Measurements from ENCODE around the gene AKNAD1. TPM values are rescaled to one million over a fixed set of nuclear protein-coding genes. Genes with fewer than 3 reads are reported as not detected.

The AKNAD1 gene
- total RNA-seq, 1 donor from 2014 or later = 1.3 TPM

DNA sequence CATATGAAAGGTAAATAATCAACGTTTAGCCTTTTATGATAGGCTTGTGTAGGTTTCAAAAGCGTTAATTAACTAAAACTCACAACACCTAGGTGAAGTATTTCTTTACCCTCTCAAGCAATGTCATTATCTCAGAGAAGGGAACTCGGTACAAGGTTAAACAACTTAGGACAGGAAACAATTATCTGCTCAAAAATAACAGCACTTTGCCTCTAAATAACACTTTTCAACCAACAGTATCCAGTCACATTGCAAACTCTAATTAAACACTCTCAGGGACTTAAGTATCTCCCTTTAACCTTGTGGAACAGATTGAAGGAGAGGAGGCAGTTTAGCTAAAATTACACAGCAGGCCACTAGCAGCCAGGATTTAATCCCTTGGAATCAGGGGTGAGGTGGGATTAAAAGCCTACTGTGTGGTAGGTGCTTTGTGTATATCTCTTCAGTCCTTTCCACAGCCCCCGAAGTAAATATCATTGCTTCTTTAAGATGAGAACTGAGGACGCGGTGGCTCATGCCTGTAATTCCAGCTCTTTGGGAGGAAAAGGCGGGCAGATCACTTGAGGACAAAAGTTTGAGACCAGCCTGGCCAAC lies 5.2 kb upstream of the AKNAD1 start:
- Histone ChIP-seq H3K4me1 (no peaks in the 10 kb centered on the region), H3K27ac (no peak overlapping the region), H3K36me3 (no peaks in the 10 kb centered on the region), H3K27me3 (ENCODE audit: low read depth) (no peaks in the 10 kb centered on the region), H3K4me3 (no peak overlapping the region), H3K9me3 (no peaks in the 10 kb centered on the region)
- ATAC-seq = no peak
- TF ChIP-seq, protein P1, sequence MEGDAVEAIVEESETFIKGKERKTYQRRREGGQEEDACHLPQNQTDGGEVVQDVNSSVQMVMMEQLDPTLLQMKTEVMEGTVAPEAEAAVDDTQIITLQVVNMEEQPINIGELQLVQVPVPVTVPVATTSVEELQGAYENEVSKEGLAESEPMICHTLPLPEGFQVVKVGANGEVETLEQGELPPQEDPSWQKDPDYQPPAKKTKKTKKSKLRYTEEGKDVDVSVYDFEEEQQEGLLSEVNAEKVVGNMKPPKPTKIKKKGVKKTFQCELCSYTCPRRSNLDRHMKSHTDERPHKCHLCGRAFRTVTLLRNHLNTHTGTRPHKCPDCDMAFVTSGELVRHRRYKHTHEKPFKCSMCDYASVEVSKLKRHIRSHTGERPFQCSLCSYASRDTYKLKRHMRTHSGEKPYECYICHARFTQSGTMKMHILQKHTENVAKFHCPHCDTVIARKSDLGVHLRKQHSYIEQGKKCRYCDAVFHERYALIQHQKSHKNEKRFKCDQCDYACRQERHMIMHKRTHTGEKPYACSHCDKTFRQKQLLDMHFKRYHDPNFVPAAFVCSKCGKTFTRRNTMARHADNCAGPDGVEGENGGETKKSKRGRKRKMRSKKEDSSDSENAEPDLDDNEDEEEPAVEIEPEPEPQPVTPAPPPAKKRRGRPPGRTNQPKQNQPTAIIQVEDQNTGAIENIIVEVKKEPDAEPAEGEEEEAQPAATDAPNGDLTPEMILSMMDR (IDR thresholded peaks at IDR 0.05) = no peak
- intact Hi-C loops (cut with DNase I) = no loop called here
- DNase-seq = no peak

DNA sequence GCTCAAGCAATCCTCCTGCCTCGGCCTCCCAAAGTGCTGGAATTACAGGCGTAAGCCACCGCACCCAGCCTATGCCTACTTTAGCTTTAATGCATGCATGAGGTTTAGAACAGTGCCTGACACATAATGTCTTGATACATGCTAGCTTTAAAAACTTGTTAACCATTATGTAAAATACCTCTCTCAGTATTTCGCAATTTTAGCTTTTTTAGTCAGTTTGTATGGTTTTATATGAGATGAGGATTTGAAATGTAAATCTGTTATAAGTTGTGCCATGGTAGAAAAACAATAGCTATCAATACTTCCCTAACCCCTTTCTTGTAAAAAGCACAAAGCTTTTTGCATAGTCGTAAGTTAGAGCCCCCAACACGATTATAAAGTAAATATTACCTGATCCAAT lies 4.7 kb upstream of the AKNAD1 start:
- TF ChIP-seq, protein P1 (IDR thresholded peaks at IDR 0.05) = no peak
- DNase-seq = no peak

DNA sequence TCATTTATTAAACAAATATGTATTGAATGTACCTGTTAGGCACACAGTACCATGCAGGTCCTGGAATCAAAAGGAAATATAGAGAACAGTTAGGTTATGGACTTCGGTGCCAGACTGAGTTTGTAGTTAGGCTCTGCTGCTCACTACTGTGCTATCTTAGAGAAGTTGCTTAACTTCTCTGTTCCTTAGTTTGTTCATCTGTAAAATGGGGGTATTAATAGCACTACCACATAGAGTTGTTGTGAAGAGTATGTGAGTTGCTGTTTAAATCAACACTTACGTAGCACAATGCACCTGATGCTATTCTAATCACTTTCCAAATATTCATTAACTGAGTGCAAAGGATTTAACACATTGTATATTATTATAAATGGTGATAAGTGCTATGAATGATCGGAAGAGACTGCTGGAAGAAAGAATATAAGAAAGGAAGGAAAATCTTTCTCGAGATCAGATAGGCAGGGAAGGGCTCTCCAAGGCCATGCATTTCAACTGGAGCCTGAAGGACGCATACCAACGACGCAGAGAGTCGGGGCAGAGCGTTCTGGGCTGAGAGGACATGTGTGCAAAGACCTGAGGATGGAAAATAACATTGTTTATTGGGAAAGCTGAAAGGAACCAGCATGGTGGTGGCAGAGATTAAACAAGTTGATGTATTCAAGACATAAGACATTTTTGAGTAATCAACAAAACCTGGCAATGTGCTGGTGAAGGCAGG lies 3.5 kb upstream of the AKNAD1 start:
- intact Hi-C loops (cut with DNase I) = no loop called here
- no peaks in the 10 kb centered on the region for H3K27me3 ChIP-seq (ENCODE audit: low read depth)
- ATAC-seq (no peak), DNase-seq (no peak)
- no peaks in the 10 kb centered on the region for H3K4me1 ChIP-seq
- H3K27ac ChIP-seq = no peak overlapping the region
- TF ChIP-seq, protein P1 (IDR thresholded peaks at IDR 0.05) = no peak
- no peaks in the 10 kb centered on the region for H3K9me3 ChIP-seq
- H3K36me3 ChIP-seq = no peaks in the 10 kb centered on the region
- no peak overlapping the region for H3K4me3 ChIP-seq

More for the DNA sequence above, 4.7 kb upstream of the AKNAD1 start:
- no peak for ATAC-seq
- Histone ChIP-seq H3K9me3 (no peaks in the 10 kb centered on the region), H3K27ac (no peak overlapping the region), H3K4me1 (no peaks in the 10 kb centered on the region), H3K36me3 (no peaks in the 10 kb centered on the region), H3K4me3 (no peak overlapping the region), H3K27me3 (ENCODE audit: low read depth) (no peaks in the 10 kb centered on the region)
- intact Hi-C loops (cut with DNase I) = no loop called here

DNA sequence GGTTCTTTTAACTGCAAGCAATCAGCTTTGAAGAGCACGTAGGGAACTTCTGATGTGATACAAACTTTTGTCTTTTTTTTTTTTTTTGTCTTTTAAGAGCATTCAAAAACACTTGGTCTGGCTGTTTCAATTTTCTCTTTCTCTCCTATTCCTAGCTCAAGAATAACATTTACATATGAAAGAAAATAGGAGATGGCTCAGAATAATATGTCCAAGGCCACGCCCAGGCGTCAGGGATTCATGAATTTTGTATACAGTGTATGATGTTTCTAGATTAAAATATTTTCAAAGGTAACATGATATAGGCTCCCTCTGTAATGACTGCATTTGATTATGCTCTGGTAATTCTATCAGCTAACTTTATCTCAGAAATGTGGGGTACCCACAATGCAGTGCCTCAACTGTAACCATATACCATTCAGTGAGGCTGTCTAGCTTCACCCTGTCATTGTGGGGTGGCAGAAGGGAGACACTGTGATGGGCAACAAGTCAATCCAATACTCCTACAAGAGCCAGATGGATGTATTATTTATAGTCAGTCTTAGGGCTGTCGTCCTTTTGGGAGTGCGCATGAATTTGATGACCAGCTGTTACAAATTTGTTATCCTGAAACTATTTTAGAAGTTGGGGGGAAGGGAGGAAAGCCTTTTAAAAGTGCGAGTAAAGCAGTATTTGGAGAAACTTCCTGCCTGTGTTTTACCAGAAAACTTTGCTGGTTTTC lies 1.5 kb upstream of the AKNAD1 start:
- no peak for DNase-seq
- no peak overlapping the region for H3K27ac ChIP-seq
- no peaks in the 10 kb centered on the region for H3K27me3 ChIP-seq (ENCODE audit: low read depth)

More for the DNA sequence above, 1.5 kb upstream of the AKNAD1 start:
- no peak overlapping the region for H3K4me3 ChIP-seq
- H3K36me3 ChIP-seq = no peaks in the 10 kb centered on the region
- ATAC-seq = no peak
- intact Hi-C loops (cut with DNase I) = no loop called here
- no peaks in the 10 kb centered on the region for H3K4me1 ChIP-seq
- H3K9me3 ChIP-seq = no peaks in the 10 kb centered on the region
- TF ChIP-seq, protein P1 (IDR thresholded peaks at IDR 0.05) = no peak

All from lower lobe of right lung (tissue), 2 donors.